ENCODE results near the gene TNS2.

GRCh38 chr12:53012928-53013327 lies 36.9 kb upstream of the TNS2 start:
- TF ChIP-seq CTCF (IDR thresholded peaks at IDR 0.05; ENCODE audit: borderline replicate concordance, extremely low read depth, low read length, poor library complexity, severe bottlenecking) (no peak), EZH2 (IDR thresholded peaks at IDR 0.05; ENCODE audit: borderline replicate concordance, low read depth, low read length, severe bottlenecking) (no peak)

Measured in DND-41 (cell line).